Measurements from ENCODE around the gene PCIF1.

Gene PCIF1

GRCh38 chr20:45909817-45910669 lies 24.4 kb upstream of the PCIF1 start:
- Histone ChIP-seq H3K4me3 (ENCODE audit: low read length) (peak overlapping the region; percentile 60), H3K36me3 (ENCODE audit: insufficient read depth, low read length) (peaks cover 41% of the 10 kb centered on the region), H2AFZ (ENCODE audit: low read depth, low read length) (no peak overlapping the region), H3K4me1 (ENCODE audit: insufficient read depth, low read length) (peaks cover 21% of the 10 kb centered on the region), H3K27me3 (ENCODE audit: insufficient read depth, low read length) (no peaks in the 10 kb centered on the region), H3K9me3 (ENCODE audit: low read length) (no peaks in the 10 kb centered on the region)

GRCh38 chr20:45910670-45911485 lies 23.6 kb upstream of the PCIF1 start:
- H3K27me3 ChIP-seq (ENCODE audit: insufficient read depth, low read length): no peaks in the 10 kb centered on the region
- no peaks in the 10 kb centered on the region for H3K9me3 ChIP-seq (ENCODE audit: low read length)
- H3K4me1 ChIP-seq (ENCODE audit: insufficient read depth, low read length): peaks cover 21% of the 10 kb centered on the region
- peak overlapping the region; percentile 60 for H3K4me3 ChIP-seq (ENCODE audit: low read length)
- no peak overlapping the region for H2AFZ ChIP-seq (ENCODE audit: low read depth, low read length)
- peaks cover 32% of the 10 kb centered on the region for H3K36me3 ChIP-seq (ENCODE audit: insufficient read depth, low read length)

DNA sequence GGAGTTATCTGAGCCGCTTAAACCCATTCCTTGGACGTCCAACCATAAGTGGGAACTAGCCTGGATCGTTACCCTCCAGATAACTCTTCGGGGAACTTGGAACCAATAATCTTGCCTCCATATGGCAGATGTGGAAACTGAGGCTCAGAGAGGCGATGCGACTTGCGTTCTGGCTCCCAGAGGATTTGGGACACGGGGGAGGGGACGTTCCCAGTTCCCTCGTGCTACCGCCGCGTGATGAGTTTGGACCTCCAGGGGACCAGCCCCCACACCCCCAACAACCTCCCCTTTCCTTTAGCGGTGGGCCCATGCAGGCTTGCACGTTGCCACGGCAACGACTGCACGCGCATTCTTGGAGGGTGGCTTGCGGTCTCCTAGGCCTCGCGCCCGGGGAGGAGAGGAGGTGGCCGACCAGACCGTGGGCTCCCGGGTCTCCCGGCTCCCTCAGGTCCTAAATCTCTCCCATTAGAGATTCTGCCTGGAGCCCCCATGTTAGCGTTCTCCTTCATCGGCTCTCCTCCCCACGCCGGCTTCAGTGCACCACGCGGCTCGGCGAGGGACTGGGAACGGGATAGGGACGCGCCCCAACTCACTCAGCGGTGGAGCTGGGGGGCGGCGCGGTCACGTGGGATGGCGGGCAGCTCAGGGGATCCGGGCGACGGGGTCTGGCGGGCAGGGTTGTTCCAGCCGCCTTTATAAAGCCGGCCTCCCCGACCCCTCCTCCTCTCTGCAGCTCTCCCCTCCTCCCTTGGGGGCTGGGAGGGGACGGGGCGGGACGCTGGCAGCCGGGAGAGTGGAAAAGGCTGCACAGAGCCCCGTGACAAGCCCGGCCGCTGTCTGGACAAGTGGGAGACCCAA lies 22.8 kb upstream of the PCIF1 start, which contains the start of gene PLTP:
Gene PLTP, minus strand, starts transcription at position 670 of the 858 bp plus-strand sequence. CDS start 703 bp downstream, outside the sequence.
- no peaks in the 10 kb centered on the region for H3K27me3 ChIP-seq (ENCODE audit: insufficient read depth, low read length)
- peak within 1 kb of the TSS; percentile 24 for H2AFZ ChIP-seq (ENCODE audit: low read depth, low read length)
- H3K4me3 ChIP-seq (ENCODE audit: low read length): peak within 1 kb of the TSS; percentile 60
- H3K9me3 ChIP-seq (ENCODE audit: low read length): no peaks in the 10 kb centered on the region
- peaks cover 26% of the 10 kb centered on the region for H3K36me3 ChIP-seq (ENCODE audit: insufficient read depth, low read length)
- peaks cover 21% of the 10 kb centered on the region for H3K4me1 ChIP-seq (ENCODE audit: insufficient read depth, low read length)

DNA sequence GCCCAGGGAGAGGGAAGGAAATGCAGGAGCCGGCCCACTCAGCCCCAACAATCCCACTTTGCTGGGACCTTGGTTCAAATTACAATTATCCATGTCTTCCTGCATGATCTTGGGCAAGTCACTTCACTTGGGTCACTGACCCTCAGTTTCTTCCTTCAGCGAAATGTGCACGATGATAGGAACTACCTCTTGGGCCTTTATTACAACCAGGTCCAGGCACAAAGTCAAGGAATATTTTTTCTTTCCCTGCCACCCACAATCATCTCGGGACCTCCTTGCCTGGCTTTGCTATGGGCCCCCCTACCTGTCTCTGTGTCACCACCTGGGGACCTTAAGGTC lies 22.2 kb upstream of the PCIF1 start:
- H3K9me3 ChIP-seq (ENCODE audit: low read length): no peaks in the 10 kb centered on the region
- H3K4me1 ChIP-seq (ENCODE audit: insufficient read depth, low read length): peaks cover 21% of the 10 kb centered on the region
- H3K36me3 ChIP-seq (ENCODE audit: insufficient read depth, low read length): peaks cover 24% of the 10 kb centered on the region
- peak overlapping the region; percentile 24 for H2AFZ ChIP-seq (ENCODE audit: low read depth, low read length)
- H3K4me3 ChIP-seq (ENCODE audit: low read length): peak overlapping the region; percentile 60
- H3K27me3 ChIP-seq (ENCODE audit: insufficient read depth, low read length): no peaks in the 10 kb centered on the region

DNA sequence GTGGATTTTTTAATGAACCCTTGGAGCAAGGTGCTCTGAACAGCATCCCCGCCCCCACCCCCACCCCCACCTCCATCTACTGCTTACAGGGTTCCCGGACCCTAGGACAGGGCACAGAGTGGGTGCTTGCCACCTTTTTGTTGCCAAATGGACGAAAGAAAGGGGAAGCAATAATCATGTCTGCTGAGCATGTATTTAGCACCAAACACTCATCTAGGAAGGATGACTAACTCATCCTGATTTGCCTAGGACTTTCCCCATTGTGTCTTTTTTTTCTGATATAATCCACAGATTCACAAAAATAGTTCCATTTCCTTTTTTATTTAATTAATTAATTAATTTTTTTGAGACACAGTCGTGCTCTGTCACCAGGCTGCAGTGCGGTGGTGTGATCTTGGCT lies 21.4 kb upstream of the PCIF1 start:
- Histone ChIP-seq H2AFZ (ENCODE audit: low read depth, low read length) (no peak overlapping the region), H3K36me3 (ENCODE audit: insufficient read depth, low read length) (peaks cover 16% of the 10 kb centered on the region), H3K27me3 (ENCODE audit: insufficient read depth, low read length) (no peaks in the 10 kb centered on the region), H3K4me1 (ENCODE audit: insufficient read depth, low read length) (peaks cover 21% of the 10 kb centered on the region), H3K9me3 (ENCODE audit: low read length) (no peaks in the 10 kb centered on the region), H3K4me3 (ENCODE audit: low read length) (no peak overlapping the region)

DNA sequence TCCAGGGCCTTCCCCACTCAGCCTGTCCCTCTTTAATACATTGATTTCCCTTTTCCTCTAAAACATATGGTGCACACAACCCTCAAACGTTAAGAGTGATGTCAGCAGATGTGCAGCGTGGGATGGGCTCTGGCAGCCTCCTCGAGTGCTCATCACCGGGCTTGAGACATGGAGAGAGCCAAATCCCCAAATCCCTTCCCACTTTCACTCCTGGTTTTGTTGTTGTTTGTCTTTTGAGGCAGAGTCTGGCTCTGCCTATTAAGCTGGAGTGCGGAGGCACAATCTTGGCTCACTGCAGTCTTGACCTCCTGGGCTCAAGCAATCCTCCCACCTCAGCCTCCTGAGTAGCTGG lies 16.7 kb upstream of the PCIF1 start:
- no peaks in the 10 kb centered on the region for H3K9me3 ChIP-seq (ENCODE audit: low read length)
- no peaks in the 10 kb centered on the region for H3K4me1 ChIP-seq (ENCODE audit: insufficient read depth, low read length)
- H3K4me3 ChIP-seq (ENCODE audit: low read length): no peak overlapping the region
- H3K27me3 ChIP-seq (ENCODE audit: insufficient read depth, low read length): no peaks in the 10 kb centered on the region
- H2AFZ ChIP-seq (ENCODE audit: low read depth, low read length): no peak overlapping the region
- no peaks in the 10 kb centered on the region for H3K36me3 ChIP-seq (ENCODE audit: insufficient read depth, low read length)

DNA sequence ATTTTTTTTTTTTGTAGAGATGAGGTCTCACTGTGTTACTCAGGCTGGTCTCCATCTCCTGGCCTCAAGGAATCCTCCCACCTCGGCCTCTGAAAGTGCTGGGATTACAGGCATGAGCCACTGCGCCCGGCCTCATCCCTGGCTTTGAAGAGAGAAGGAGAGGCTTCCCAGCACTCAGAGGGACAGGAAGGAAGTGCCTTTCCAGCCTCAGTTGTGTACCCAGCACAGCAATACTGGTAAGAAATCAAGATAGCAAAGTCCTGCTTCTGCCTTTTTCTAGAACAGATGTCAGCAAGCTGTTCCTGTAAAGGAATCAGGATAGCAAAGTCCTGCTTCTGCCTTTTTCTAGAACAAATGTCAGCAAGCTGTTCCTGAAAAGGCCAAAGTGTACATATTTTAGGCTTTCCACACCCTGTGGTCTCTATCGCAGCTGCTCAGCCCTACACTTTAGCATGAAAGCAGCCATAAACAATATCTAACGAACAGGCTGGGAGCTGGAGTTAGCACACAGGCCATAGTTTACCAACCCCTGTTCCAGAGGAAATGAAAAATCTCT lies 16.2 kb upstream of the PCIF1 start:
- Histone ChIP-seq H3K4me3 (ENCODE audit: low read length) (no peak overlapping the region), H2AFZ (ENCODE audit: low read depth, low read length) (no peak overlapping the region), H3K27me3 (ENCODE audit: insufficient read depth, low read length) (no peaks in the 10 kb centered on the region), H3K4me1 (ENCODE audit: insufficient read depth, low read length) (no peaks in the 10 kb centered on the region), H3K9me3 (ENCODE audit: low read length) (no peaks in the 10 kb centered on the region), H3K36me3 (ENCODE audit: insufficient read depth, low read length) (no peaks in the 10 kb centered on the region)

DNA sequence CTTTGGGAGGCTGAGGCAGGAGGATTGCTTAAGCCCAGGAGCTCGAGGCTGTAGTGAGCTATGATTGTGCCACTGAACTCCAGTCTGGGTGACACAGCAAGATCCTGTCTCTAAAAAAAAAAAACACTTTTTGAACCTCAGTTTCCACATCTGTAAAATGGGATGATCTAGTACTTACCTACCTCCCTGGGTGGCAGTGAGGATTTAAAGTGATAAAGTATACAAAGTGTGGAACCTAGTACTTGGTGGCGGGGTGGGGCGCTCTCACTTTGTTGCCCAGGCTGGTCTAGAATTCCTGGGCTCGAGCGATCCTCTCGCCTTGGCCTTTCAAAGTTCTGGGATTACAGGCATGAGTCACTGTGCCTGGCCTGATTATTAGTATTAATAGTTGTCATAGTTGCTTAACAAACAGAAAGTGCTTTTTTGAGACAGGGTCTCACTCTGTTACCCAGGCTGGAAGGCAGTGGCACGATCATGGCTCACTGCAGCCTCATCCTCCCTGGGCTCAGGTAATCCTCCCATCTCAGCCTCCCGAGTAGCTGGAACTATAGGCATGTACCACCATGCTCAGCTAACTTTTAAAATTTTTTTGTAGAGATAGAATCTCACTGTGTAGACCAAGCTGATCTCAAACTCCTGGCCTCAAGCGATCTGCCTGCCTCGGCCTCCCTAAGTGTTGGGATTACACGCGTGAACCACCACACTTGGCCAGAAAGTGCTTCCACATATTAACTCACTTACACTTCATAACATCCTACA lies 15.5 kb upstream of the PCIF1 start:
- no peak overlapping the region for H2AFZ ChIP-seq (ENCODE audit: low read depth, low read length)
- H3K36me3 ChIP-seq (ENCODE audit: insufficient read depth, low read length): no peaks in the 10 kb centered on the region
- no peaks in the 10 kb centered on the region for H3K27me3 ChIP-seq (ENCODE audit: insufficient read depth, low read length)
- no peaks in the 10 kb centered on the region for H3K9me3 ChIP-seq (ENCODE audit: low read length)
- H3K4me1 ChIP-seq (ENCODE audit: insufficient read depth, low read length): no peaks in the 10 kb centered on the region
- no peak overlapping the region for H3K4me3 ChIP-seq (ENCODE audit: low read length)

GRCh38 chr20:45919542-45920399 lies 14.7 kb upstream of the PCIF1 start:
- Histone ChIP-seq H3K9me3 (ENCODE audit: low read length) (no peaks in the 10 kb centered on the region), H3K27me3 (ENCODE audit: insufficient read depth, low read length) (no peaks in the 10 kb centered on the region), H3K4me3 (ENCODE audit: low read length) (no peak overlapping the region), H2AFZ (ENCODE audit: low read depth, low read length) (no peak overlapping the region), H3K36me3 (ENCODE audit: insufficient read depth, low read length) (no peaks in the 10 kb centered on the region), H3K4me1 (ENCODE audit: insufficient read depth, low read length) (no peaks in the 10 kb centered on the region)

DNA sequence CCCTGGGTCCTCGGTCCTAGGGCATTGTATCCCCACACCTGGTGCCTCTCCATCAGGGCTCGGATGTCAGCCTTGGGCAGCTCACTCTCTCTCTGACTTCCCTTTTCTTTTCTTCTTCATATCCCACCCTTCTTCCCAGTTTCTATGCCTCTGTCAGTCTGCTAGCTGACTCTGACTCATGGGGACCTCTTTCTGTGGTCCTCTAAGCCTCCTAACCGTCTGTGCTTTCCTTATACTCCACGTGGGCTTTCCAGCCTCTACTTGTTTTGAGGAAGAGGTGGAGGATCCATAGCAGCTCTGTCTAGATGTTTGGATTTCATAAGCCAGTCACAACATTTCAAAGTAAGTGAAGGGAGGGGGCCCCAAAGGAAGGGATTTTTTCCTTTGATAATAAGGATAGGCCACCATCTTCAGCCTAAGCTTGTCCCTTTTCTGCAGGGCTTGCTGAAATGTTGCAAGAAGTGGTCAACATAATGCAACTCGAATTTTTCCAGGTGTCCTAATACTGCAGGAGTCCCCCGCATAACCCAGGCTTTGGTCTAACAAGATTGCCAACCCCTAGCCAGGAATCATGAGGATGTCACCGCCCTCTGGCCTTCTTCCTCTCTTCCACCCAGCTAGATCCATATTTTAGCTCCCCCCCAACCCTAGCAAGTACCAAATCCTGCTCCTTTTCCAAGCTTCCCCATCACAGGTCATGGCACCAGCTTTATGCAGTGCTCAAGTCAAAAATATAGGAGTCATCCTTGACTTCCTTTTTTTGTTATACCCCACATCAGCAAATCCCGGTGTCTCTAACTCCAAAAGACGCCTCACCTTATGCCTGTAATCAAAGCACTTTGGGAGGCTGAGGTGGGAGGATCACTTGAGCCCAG lies 13.8 kb upstream of the PCIF1 start:
- Histone ChIP-seq H3K36me3 (ENCODE audit: insufficient read depth, low read length) (no peaks in the 10 kb centered on the region), H2AFZ (ENCODE audit: low read depth, low read length) (no peak overlapping the region), H3K4me1 (ENCODE audit: insufficient read depth, low read length) (no peaks in the 10 kb centered on the region), H3K4me3 (ENCODE audit: low read length) (no peak overlapping the region), H3K27me3 (ENCODE audit: insufficient read depth, low read length) (no peaks in the 10 kb centered on the region), H3K9me3 (ENCODE audit: low read length) (no peaks in the 10 kb centered on the region)

All from neuron (in vitro differentiated cells).